ENCODE measurements around the gene VSIG10L2. TPM values are rescaled to one million over a fixed set of nuclear protein-coding genes. Genes with fewer than 3 reads are reported as not detected.
A peak's percentile ranks its signal among the peaks of the same experiment; 100 is the strongest.

The VSIG10L2 gene
- polyA plus RNA-seq (2013, experiment 1 of 2): not detected
- polyA plus RNA-seq (2013, experiment 2 of 2): not detected

DNA sequence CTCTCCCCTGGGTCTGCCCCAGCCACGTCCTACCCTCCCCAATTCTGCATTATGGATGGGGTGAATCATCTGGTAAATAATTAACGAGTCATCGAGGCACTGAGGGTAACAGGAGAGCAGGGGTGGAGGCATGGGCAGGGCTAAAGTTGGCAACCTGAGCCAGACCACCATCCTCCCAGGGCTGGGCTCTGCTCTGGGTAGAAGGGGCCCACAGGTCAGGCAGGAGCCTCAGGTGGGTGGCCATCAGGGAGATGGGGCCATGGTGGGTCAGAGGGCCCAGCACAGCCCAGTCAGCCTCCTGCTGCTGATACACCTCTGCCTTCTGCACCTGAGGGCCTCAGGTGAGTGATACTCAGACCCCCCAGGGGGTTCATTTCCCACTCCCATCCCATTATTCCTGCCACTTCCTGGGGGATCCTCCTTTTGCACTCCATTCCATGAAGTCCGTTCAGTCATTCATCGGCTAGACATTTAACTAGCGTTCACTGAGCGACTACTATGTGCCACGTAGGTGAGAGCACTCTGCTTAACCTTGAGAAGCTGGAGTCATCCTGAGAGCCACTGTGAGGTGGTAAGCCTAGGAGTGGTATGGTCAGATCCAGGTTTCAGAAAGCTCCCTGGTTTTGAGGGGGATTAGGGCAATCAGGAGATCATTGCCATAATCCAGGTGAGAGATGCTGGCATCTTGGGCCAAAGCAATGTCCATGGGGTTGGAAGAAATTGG lies at the start of gene VSIG10L2:
Gene VSIG10L2, plus strand, starts transcription at position 248 of the 724 bp plus-strand sequence. Its CDS starts 12 bp downstream, at position 260.
- no peaks in the 10 kb centered on the region for H3K36me3 ChIP-seq (ENCODE audit: control insufficient read depth in 1 of 2, insufficient read depth in 2 of 2, low read depth in 1 of 2, low read length in 2 of 2)
- H2BK120ac ChIP-seq (ENCODE audit: low read depth, low read length): no peak within 1 kb of the TSS
- H3K9ac ChIP-seq (ENCODE audit: low read length): no peak within 1 kb of the TSS
- 85% methylated on average over 8 of the region's 8 CpGs for WGBS
- H3K79me1 ChIP-seq (replicated peaks; ENCODE audit: low read length, poor library complexity, severe bottlenecking): no peaks in the 10 kb centered on the region
- no peak within 1 kb of the TSS for H3K18ac ChIP-seq (ENCODE audit: low read depth in 1 of 2, low read length in 2 of 2)
- no peak within 1 kb of the TSS for H4K8ac ChIP-seq (ENCODE audit: low read length)
- H2AFZ ChIP-seq (ENCODE audit: low read depth, low read length): no peak within 1 kb of the TSS
- no peak within 1 kb of the TSS for H2BK5ac ChIP-seq (ENCODE audit: low read depth, low read length, poor library complexity, severe bottlenecking)
- no peak within 1 kb of the TSS for H3K14ac ChIP-seq (ENCODE audit: low read length in 2 of 2)
- H3K4ac ChIP-seq (ENCODE audit: low read depth in 1 of 2, low read length in 2 of 2): no peak within 1 kb of the TSS
- no peak within 1 kb of the TSS for H4K91ac ChIP-seq (ENCODE audit: low read length)
- peak within 1 kb of the TSS; percentile 33 for H2BK15ac ChIP-seq (ENCODE audit: low read depth, poor library complexity, severe bottlenecking)
- no peaks in the 10 kb centered on the region for H3K9me3 ChIP-seq (ENCODE audit: control insufficient read depth, low read length)
- no peak within 1 kb of the TSS for H3K23ac ChIP-seq (ENCODE audit: low read length in 2 of 2)
- H3K27me3 ChIP-seq (ENCODE audit: control insufficient read depth in 1 of 2, insufficient read depth in 1 of 2, low read length in 2 of 2): peaks cover 0 to 21% of the 10 kb centered on the region in 2 experiments
- H3K4me2 ChIP-seq (ENCODE audit: low read length, poor library complexity, severe bottlenecking): no peak within 1 kb of the TSS
- H3K4me3 ChIP-seq (ENCODE audit: insufficient read depth in 1 of 2, low read depth in 1 of 2, low read length in 2 of 2): no peak within 1 kb of the TSS
- H3K4me1 ChIP-seq (ENCODE audit: control insufficient read depth, insufficient read depth, low read depth, low read length): peaks cover 11% of the 10 kb centered on the region
- DNase-seq: no peak
- H2AK5ac ChIP-seq (ENCODE audit: low read length, severe bottlenecking): no peak within 1 kb of the TSS
- no peak within 1 kb of the TSS for H3K27ac ChIP-seq (ENCODE audit: low read length, poor library complexity, severe bottlenecking)
- H2BK12ac ChIP-seq (ENCODE audit: low read length in 2 of 2): no peak within 1 kb of the TSS

DNA sequence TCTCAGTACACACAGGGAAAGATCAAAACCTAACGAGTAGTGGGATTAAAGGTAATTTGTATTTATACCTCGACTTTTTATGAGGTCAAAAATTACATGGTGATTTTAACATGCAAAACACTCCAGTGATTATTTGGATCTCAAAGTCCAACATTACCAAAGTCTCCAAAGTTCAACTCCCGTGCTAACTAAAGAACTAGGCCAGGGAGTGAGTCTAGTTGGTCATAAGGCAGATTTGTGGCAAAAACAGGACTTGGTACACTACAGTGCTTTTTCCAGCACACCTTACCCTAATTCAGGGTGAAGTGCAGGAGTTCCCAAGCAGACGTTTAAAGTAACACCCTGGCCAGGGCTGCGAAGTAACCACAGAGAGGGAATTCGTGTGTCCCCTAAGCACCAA lies 44.0 kb upstream of the VSIG10L2 start:
- H4K91ac ChIP-seq (ENCODE audit: low read length): no peak overlapping the region
- H2BK15ac ChIP-seq (ENCODE audit: low read depth, poor library complexity, severe bottlenecking): no peak overlapping the region

DNA sequence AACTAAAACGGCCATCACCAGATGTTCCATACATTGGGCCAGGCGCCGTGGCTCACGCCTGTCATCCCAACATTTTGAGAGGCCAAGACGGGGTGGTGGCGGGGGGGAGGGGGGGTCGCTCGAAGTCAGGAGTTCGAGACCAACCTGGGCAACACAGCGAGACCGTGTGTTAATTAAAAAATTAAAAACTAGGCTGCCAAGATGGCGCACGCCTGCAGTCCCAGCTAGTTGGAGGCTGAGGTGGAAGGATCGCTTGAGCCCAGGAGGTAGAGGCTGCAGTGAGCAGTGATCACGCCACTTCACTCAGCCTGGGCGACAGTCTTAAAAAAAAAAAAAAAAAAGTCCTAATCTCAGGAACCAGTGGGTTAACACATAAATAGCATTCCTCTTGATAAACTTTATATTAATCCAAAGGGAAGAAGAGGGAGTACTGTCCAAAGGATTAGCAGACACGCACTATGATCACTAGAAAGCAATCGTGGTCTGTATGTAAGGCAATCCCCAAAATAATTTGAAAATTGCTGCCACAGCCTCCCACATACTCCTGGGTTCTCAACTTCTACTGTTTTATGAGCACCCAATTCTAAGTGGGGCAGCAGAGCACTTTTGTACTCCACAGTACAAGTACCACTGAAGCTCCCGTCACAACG lies 43.4 kb upstream of the VSIG10L2 start:
- no peak overlapping the region for H2BK120ac ChIP-seq (ENCODE audit: low read depth, low read length)
- H3K36me3 ChIP-seq (ENCODE audit: control insufficient read depth in 1 of 2, insufficient read depth in 2 of 2, low read depth in 1 of 2, low read length in 2 of 2): peaks cover 6 to 24% of the 10 kb centered on the region in 2 experiments
- peak overlapping the region; percentile 58 for H3K4me2 ChIP-seq (ENCODE audit: low read length, poor library complexity, severe bottlenecking)
- no peak overlapping the region for H2BK12ac ChIP-seq (ENCODE audit: low read length in 2 of 2)
- 68% methylated on average over 17 of the region's 20 CpGs for WGBS
- no peaks in the 10 kb centered on the region for H3K9me3 ChIP-seq (ENCODE audit: control insufficient read depth, low read length)
- peak overlapping the region in 1 of 2 experiments; percentile 73 for H3K4ac ChIP-seq (ENCODE audit: low read depth in 1 of 2, low read length in 2 of 2)
- H3K79me1 ChIP-seq (replicated peaks; ENCODE audit: low read length, poor library complexity, severe bottlenecking): peaks cover 21% of the 10 kb centered on the region
- no peak overlapping the region for H2BK5ac ChIP-seq (ENCODE audit: low read depth, low read length, poor library complexity, severe bottlenecking)
- H3K9ac ChIP-seq (ENCODE audit: low read length): peak overlapping the region; percentile 88
- peak overlapping the region in 1 of 2 experiments; percentile 79 for H3K14ac ChIP-seq (ENCODE audit: low read length in 2 of 2)
- H2BK15ac ChIP-seq (ENCODE audit: low read depth, poor library complexity, severe bottlenecking): no peak overlapping the region
- H4K91ac ChIP-seq (ENCODE audit: low read length): no peak overlapping the region
- H3K4me1 ChIP-seq (ENCODE audit: control insufficient read depth, insufficient read depth, low read depth, low read length): peaks cover 11% of the 10 kb centered on the region
- H3K18ac ChIP-seq (ENCODE audit: low read depth in 1 of 2, low read length in 2 of 2): no peak overlapping the region
- no peak for DNase-seq
- no peak overlapping the region for H2AFZ ChIP-seq (ENCODE audit: low read depth, low read length)
- H3K23ac ChIP-seq (ENCODE audit: low read length in 2 of 2): no peak overlapping the region
- H3K27ac ChIP-seq (ENCODE audit: low read length, poor library complexity, severe bottlenecking): peak overlapping the region; percentile 36
- peaks cover 28 to 29% of the 10 kb centered on the region in 2 experiments for H3K27me3 ChIP-seq (ENCODE audit: control insufficient read depth in 1 of 2, insufficient read depth in 1 of 2, low read length in 2 of 2)
- no peak overlapping the region for H2AK5ac ChIP-seq (ENCODE audit: low read length, severe bottlenecking)
- peak overlapping the region; percentile 46 to 82 for H3K4me3 ChIP-seq (ENCODE audit: insufficient read depth in 1 of 2, low read depth in 1 of 2, low read length in 2 of 2)
- no peak overlapping the region for H4K8ac ChIP-seq (ENCODE audit: low read length)

More for the DNA sequence above, 44.0 kb upstream of the VSIG10L2 start:
- no peak overlapping the region for H3K27ac ChIP-seq (ENCODE audit: low read length, poor library complexity, severe bottlenecking)
- no peak overlapping the region for H3K23ac ChIP-seq (ENCODE audit: low read length in 2 of 2)
- H3K4me2 ChIP-seq (ENCODE audit: low read length, poor library complexity, severe bottlenecking): no peak overlapping the region
- peaks cover 11% of the 10 kb centered on the region for H3K4me1 ChIP-seq (ENCODE audit: control insufficient read depth, insufficient read depth, low read depth, low read length)
- H2BK120ac ChIP-seq (ENCODE audit: low read depth, low read length): no peak overlapping the region
- H3K4me3 ChIP-seq (ENCODE audit: insufficient read depth in 1 of 2, low read depth in 1 of 2, low read length in 2 of 2): peak overlapping the region in 1 of 2 experiments; percentile 82
- H2BK5ac ChIP-seq (ENCODE audit: low read depth, low read length, poor library complexity, severe bottlenecking): no peak overlapping the region
- H3K14ac ChIP-seq (ENCODE audit: low read length in 2 of 2): no peak overlapping the region
- peaks cover 6 to 24% of the 10 kb centered on the region in 2 experiments for H3K36me3 ChIP-seq (ENCODE audit: control insufficient read depth in 1 of 2, insufficient read depth in 2 of 2, low read depth in 1 of 2, low read length in 2 of 2)
- H2BK12ac ChIP-seq (ENCODE audit: low read length in 2 of 2): no peak overlapping the region
- peaks cover 28% of the 10 kb centered on the region in 2 experiments for H3K27me3 ChIP-seq (ENCODE audit: control insufficient read depth in 1 of 2, insufficient read depth in 1 of 2, low read length in 2 of 2)
- H3K9ac ChIP-seq (ENCODE audit: low read length): no peak overlapping the region
- no peak overlapping the region for H3K18ac ChIP-seq (ENCODE audit: low read depth in 1 of 2, low read length in 2 of 2)
- no peaks in the 10 kb centered on the region for H3K9me3 ChIP-seq (ENCODE audit: control insufficient read depth, low read length)
- H3K4ac ChIP-seq (ENCODE audit: low read depth in 1 of 2, low read length in 2 of 2): no peak overlapping the region
- no peak overlapping the region for H4K8ac ChIP-seq (ENCODE audit: low read length)
- no peak overlapping the region for H2AFZ ChIP-seq (ENCODE audit: low read depth, low read length)
- 73% methylated on average over 3 of the region's 6 CpGs for WGBS
- no peak for DNase-seq
- no peak overlapping the region for H2AK5ac ChIP-seq (ENCODE audit: low read length, severe bottlenecking)
- peaks cover 21% of the 10 kb centered on the region for H3K79me1 ChIP-seq (replicated peaks; ENCODE audit: low read length, poor library complexity, severe bottlenecking)
